Stimulated activated CD8-positive, alpha-beta memory T cell treated with anti-CD3 and anti-CD28 coated beads, Interleukin-12 subunit alpha, Interleukin-12 subunit beta, amount 100 ng/mL, for 4 hours (primary cell): ENCODE measurements around the gene TCEAL6.
"Not testable (repeated sequence)": the region's sequence is repeated elsewhere in the genome, so short reads cannot be mapped to it uniquely, and the experiment has no call there.

Experiments
- DNase-seq: peaks from one replicate; pipeline ENCODE4 v3.0.0-alpha.2; 2020; ENCODE audit warnings: low read depth

The TCEAL6 gene

DNA sequence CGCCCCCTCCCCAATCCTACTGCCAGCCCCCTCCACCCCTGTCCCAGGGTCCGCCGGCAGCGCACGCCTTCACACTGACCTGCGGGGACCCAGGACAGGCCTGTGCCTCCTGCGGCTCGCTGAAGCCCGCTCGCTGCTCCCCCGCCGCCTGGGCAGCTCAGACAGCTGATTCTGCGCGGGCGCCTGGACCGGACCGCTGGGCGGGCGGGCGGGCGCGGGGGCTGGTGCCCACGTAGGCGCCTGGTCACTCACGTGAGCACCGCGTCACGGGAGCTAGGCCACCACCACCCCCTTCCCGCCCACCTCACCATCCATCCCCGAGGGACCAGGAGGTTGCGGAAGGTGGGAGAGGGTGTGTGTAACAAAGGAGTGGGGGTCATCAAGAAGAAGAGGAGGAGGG lies at the start of gene TCEAL6:
Gene TCEAL6, minus strand, starts transcription at position 208 of the 400 bp plus-strand sequence.
- DNase-seq, result not testable (repeated sequence)

DNA sequence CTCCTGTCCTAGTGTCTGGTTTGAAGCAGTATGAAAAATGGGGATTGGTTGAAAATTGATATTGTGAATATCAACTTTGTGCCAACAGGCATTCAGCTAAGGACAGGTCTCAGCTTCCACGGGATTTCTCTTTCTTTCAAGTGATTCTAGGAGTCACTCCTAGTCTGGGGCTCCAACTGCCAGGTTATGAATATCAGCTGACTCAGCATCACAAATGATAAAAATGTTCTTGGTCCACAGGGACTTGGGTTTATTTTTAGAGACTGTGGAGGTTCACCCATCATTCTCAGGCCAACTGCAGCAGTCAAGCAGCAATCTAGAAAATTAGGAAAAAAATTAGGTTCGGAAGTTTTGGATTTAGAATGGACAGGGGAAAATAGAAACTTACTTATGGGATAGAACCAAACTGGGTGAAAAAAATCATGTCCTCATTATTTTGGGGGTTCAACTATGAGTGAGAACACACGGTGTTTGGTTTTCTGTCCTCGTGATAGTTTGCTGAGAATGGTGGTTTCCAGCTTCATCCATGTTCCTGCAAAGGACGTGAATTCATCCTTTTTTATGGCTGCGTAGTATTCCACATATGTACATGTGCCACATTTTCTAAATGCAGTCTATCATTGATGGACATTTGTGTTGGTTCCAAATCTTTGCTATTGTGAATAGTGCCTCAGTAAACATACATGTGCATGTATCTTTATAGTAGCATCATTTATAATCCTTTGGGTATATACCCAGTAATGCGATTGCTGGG lies 43.9 kb upstream of the TCEAL6 start:
- DNase-seq, result no peak

DNA sequence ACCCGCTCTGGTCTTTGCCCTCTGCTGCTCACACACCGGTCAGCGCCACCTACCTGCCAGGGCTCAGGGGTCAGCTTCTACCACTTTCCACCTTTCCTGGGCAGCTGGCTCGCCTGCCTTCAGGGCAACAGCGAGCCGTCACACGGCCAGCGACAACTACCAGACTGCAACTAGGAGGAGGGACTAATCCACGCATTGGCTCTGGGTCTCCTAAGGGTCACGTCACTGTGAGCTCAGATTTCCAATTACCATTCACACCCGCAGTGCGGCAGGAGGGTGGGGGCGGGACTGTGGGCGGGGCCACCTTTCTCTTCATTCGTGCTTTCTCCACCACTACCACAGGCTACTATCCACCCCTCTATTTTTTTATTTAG lies 13.5 kb upstream of the TCEAL6 start, which contains the start of gene BEX5:
Gene BEX5, minus strand, starts transcription at position 172 of the 374 bp plus-strand sequence. CDS start 1,712 bp downstream, outside the sequence.
- DNase-seq, result peak; percentile 19

DNA sequence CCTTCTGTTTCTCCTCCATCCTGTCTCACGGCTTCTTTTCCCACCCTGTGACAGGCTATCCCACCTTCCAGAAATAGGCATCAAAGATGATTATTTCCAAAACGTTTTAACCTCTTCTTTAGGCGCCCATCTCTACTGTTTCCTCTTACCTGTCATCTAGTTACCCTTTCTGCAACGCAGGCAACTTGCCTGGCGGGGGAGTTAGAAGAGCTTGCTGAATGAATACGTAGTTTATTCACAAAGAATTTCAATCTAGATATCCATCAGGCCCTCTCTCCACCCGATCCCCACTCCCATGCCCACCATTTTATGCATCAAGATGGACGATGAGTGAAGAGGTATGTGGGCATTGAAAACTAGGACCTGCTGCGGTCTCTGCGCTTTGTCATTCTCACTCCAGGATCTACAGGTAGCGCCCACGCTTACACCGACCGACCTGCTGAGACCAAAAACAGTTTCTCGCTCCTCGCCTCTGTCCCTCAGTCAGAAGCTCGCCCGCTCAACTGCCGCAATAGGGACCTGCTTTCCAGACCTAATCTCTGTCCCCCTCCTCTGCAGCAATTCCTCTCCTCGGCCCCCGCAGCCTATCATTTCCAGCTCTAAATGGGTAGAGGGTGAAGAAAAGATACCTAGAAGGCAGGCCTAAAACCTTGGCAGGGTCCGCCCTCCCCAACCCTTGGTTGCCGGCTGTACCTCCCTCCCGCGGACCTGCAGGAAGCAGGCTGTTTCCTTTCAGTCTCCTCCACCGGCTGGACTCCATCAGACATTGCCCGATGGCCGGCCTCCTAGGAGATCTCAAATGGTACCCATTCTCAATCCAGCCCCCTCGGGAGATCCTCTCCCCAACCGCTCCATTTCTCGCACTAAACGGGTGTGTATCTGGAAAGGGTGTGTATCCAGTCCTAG lies 12.9 kb upstream of the TCEAL6 start:
- DNase-seq, result no peak

- no peak for DNase-seq
Observed at GRCh38 chrX:102154218-102154860, 12.1 kb upstream of the TCEAL6 start.

DNA sequence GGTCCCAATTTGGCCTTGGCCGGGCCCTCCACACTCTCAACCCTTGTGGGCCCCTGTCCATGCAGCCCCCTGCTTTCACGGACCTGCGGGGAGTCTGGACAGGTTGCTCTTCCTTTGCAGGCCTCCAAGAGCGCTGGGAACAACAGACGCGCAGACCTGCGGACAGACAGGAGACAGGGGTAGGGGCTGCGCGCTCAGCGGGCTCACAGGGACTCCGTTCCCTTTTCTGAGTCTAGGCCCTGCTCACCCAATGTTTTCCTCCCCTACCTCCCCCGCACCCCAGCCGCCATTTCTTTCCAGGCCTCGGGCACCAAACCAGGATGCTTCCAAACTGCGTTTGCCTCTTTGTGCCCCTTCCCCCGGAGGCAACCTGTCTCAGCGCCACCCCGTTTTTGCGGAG lies 650 bp downstream of the TCEAL6 start:
- not testable (repeated sequence) for DNase-seq

DNA sequence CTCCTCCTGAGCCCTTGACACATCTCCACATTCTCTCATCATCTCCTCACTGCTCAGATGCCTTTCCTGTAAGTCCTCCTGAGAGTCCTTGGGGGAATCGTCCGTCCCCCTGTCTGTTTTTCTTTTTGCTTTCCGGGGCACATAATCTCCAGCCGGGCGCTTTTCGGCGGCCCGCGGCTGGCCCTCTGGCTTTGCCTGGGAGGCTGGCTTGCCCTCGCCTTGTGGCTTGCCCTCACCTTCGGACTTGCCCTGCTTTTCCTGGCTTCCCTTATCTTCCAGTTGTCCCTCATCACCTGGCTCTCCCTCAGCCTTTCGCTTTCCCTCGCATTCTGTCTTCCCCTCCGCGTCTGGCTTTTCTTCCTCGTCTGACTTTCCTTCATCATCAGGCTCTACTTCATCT lies 1.4 kb downstream of the TCEAL6 start:
- DNase-seq, result not testable (repeated sequence)

DNA sequence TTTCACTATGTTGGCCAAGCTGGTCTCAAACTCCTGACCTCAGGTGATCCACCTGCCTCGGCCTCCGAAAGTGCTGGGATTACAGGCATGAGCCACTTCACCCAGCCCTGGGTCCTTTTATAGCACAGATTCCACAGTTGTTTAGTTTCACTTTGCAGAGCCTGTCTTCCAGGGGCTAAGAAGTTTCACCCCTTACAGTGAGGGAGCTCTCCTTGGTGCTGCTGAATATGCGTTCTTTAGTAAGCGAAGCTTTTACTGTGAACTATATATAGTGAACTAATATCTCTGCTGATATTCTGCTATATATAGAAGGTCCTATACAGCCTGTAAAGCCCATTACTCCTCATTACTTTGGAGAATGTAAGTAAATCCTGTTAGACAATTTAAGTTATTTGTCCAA lies 4.2 kb downstream of the TCEAL6 start:
- no peak for DNase-seq

GRCh38 chrX:102129473-102129872 lies 12.8 kb downstream of the TCEAL6 start:
- DNase-seq, result no peak

GRCh38 chrX:102126863-102127262 lies 15.4 kb downstream of the TCEAL6 start:
- no peak for DNase-seq

- DNase-seq, result not testable (repeated sequence)
Observed at GRCh38 chrX:102126080-102126818, 16.0 kb downstream of the TCEAL6 start.

DNA sequence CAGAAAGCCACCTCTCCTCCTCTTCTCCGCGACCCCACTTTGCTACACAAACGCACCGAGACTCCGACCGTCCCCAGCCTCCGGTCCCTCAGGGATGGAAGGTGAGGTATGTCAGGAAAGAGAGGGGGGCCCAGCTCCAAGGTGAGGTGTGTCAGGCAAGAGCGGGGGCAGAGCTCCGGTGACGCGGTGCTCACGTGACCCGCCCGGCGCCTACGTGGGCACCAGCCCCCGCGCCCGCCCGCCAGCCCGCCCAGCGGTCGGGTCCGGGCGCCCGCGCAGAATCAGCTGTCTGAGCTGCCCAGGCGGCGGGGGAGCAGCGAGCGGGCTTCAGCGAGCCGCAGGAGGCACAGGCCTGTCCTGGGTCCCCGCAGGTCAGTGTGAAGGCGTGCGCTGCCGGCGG lies 16.8 kb downstream of the TCEAL6 start, which contains the start of gene TCEAL2:
Gene TCEAL2, plus strand, starts transcription at position 244 of the 400 bp plus-strand sequence. CDS start 1,152 bp downstream, outside the sequence.
- DNase-seq, result peak; percentile 7

GRCh38 chrX:102125014-102125413 lies 17.3 kb downstream of the TCEAL6 start:
- DNase-seq, result not testable (repeated sequence)

- DNase-seq, result no peak
Observed at GRCh38 chrX:102115748-102116147, 26.5 kb downstream of the TCEAL6 start.

DNA sequence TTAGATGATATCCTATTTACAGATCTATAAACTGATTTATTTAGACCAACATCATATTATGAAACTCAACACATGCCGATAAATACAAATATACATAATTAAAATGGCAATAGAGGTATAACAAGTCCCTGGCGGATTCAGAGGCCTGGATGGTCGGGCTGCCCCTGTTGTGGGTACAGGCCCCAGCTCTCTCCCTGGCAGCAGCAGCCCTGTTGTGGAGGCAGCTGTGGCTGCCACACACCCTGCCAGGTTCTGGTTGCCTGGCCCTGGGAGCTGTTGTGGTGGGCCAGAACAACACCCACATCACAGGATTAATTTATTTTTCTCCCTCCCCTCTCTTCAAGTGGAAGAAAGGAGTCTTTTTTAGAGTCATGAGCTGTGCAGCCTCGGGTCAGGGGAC lies 28.9 kb downstream of the TCEAL6 start:
- DNase-seq, result no peak
